GM21423 (cell line): ENCODE measurements around the gene SPEM3.

ENCODE experiments used
- ATAC-seq: cut with Tn5 transposase; IDR thresholded peaks from one replicate; pipeline ENCODE4 v1.9.1; 2021; ENCODE audit warnings: mild to moderate bottlenecking, moderate library complexity; ENCODE audit not compliant: unreplicated experiment

Gene SPEM3

DNA sequence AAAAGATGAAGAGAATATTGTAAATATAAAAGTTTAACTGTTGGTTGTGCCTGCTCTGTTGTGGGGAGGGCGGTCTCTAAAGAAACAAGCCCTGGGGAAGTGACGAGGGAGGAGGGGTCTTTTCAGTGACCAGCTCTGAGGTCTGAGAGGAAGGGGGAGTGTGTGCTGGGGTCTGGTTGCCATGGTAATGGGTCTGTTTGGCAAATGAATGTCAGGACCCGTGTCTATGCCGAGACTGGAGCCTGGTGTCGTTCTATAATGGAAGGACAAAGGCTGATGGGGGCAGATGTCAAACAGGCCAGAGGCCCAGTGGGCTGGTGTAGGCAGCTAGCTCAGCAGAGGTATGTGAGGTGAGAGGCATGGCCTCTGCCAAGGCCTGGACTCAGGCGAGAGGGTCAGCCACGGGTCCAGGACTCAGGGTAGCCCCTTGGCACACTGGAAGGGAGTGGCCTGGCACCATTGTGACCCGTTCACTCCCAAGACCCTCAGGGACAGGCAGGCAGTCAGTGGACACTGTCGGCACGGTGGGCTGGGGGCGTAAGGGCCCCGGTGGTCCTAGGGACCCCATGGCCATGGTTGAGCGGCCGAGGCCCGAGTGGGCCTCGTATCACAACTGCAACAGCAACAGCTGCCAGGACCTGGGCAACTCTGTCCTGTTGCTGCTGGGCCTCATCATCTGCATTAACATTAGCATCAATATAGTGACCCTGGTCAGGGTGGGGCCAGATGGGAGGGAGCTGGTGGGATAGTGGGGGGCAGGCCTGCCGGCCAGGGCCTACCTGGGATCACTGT, 8.6 kb upstream of the SPEM3 start, which contains the start of gene SPEM1:
TSS of gene SPEM1 (plus strand) at position 506 of the 792 bp plus-strand sequence. CDS start at position 567, 61 bp downstream.
- no peak for ATAC-seq

DNA sequence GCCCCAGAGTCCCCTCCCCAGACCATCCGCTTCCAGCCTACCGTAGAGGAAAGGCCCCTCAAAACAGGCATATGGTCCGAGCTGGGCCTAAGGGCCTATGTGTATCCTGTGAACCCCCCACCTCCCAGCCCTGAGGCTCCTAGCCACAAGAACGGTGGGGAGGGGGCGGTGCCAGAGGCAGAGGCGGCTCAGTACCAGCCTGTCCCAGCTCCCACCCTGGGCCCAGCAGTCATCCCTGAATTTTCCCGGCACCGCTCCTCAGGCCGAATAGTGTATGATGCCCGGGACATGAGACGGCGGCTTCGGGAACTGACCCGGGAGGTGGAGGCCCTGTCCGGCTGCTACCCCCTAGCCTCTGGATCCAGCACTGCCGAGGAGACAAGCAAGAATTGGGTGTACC, 7.5 kb upstream of the SPEM3 start:
- ATAC-seq = no peak

DNA sequence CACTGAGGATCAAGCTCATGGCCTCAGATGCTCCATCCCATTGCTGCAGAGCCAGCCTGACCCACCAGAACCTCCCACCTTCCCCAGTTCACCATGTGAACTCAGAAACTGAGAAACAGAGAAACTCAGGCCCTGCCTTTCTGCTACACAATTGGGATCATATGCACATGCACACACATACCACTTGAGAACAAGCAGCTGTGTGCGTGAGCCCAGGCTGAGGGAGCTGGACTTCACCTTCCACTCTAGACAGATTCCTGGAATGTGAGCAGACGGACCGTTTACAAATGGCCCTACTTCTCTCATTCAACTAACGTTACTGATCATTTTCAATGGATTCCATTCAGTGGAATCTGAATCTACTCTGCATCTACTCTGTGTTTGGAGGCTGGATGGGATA, 5.0 kb upstream of the SPEM3 start:
- no peak for ATAC-seq

GRCh38 chr17:7425316-7425715, 3.3 kb upstream of the SPEM3 start, which contains the start of gene SPEM2:
TSS of gene SPEM2 (plus strand) at chr17:7425616. CDS start at chr17:7425689, 73 bp downstream.
- no peak for ATAC-seq

DNA sequence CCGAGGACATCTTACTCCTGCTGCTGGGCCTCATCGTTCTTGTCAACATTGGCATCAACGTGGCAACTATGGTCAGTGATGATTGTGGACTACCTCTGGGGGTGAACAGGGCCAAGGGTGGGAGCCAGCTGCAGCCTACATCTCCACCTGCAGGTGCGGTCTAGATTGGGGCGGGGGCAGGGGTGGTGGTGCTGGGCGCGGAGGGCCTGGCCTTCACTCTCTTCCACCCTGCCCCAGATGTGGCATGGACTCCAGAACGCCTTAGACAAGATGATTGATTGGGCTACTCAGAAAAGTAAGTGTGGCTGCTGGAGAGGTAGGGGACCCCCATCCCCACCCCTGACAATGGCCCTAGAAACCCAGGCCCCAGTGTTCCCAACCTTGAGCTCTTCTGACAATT, 2.9 kb upstream of the SPEM3 start:
- ATAC-seq = no peak

DNA sequence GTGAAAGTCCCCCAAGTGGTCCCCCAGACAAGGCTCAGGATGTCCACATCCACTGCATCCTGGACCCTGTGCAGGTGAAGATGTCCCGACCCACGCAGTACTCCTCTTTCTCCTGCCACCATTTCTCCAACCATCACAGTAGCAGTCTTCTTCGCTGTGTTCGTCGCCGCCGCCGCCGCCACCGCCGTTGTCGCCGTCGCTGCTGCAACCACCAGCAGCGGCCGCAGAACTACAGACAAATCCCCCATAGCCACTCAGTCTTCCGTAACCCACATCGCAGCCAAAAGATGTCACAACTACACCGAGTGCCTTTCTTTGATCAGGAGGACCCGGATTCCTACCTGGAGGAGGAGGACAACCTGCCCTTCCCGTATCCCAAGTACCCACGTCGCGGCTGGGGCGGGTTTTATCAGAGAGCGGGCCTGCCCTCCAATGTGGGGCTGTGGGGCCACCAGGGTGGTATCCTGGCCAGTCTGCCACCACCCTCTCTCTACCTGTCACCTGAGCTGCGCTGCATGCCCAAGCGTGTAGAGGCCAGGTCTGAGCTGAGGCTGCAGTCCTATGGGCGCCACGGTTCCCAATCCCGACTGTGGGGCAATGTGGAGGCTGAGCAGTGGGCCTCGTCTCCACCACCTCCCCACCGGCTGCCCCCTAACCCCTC, 2.3 kb upstream of the SPEM3 start:
- ATAC-seq = no peak

DNA sequence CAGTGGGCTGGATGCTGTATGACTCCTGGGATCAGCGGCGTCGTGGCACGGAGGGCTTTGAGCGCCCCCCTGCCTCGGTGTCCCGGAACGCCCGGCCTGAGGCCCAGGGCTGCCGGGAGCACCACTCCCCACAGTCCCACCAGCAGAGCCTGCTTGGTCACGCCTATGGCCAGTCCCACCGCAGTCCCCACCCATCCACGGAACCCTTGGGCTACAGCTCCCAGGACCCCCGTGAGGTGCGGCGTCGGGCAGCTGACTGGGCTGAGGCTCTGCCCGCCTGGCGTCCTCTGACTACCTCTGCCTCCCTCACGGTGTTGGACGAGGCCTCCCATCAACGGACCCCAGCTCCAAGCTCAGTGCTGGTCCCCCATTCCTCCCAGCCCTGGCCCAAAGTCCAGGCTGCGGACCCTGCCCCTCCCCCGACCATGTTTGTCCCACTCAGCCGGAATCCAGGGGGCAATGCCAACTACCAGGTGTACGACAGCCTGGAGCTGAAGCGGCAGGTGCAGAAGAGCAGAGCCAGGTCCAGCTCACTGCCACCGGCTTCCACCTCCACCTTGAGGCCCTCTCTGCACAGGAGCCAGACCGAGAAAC, 1.7 kb upstream of the SPEM3 start:
- ATAC-seq = no peak

DNA sequence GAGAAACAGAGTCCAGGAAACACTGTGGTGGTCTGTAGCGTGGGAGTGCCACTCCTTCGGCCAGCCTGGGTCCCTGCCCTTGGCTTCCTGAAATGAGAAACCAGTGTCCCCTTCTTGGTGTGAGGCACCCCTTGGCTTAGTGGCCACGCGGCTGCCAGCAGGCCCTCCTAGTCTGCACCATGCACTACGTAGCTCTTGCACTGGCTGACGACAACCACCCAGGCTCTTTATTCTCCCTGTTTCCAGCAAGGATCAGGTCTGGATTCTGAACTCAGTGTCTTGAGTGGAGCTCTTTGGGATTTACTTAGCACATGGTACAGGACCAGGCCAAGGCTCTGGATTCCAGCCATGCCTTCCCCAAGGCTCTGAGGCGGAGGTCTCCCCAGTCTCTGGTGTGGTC, 1.1 kb upstream of the SPEM3 start:
- no peak for ATAC-seq

DNA sequence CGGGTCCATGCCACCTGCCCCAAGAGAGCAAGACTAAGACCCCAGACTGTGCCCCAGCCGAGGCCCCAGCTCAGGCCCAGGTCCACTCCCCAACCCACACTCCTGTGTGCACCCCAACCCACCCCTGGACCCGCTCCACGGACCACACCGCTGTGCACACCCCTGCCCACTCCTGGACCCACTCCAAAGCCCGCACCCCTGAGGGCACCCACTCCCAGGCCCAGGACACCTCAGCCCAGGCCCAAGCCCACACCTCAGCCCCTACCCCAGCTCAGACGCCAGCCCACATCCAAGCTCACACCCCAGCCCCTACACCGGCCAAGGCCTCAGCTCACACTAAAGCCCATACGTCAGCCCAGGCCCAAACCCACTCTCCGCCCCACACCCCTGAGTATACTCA, 1.1 kb downstream of the SPEM3 start:
- no peak for ATAC-seq

- no peak for ATAC-seq
Measured at GRCh38 chr17:7431231-7431630, 2.6 kb downstream of the SPEM3 start.

DNA sequence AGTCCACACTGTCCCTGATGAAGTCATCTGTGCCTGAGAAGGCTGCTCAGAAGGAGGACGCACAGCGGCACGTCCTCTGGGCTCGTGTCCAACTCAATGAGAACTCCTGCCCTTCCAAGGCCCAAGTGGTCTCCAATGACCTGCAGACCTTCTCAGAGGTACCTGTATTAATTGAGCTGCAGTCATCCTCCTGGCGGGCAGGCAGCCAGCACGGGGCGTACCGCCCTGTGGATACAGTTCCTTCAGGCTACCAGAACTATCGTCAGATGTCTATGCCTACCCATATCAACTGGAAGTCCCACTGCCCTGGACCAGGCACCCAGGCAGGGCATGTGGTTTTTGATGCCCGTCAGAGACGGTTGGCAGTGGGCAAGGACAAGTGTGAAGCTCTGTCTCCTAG, 3.6 kb downstream of the SPEM3 start:
- no peak for ATAC-seq

GRCh38 chr17:7435676-7436555, 7.3 kb downstream of the SPEM3 start:
- ATAC-seq = peak; percentile 19

- peak; percentile 44 for ATAC-seq
Measured at GRCh38 chr17:7436556-7437368, 8.1 kb downstream of the SPEM3 start.

DNA sequence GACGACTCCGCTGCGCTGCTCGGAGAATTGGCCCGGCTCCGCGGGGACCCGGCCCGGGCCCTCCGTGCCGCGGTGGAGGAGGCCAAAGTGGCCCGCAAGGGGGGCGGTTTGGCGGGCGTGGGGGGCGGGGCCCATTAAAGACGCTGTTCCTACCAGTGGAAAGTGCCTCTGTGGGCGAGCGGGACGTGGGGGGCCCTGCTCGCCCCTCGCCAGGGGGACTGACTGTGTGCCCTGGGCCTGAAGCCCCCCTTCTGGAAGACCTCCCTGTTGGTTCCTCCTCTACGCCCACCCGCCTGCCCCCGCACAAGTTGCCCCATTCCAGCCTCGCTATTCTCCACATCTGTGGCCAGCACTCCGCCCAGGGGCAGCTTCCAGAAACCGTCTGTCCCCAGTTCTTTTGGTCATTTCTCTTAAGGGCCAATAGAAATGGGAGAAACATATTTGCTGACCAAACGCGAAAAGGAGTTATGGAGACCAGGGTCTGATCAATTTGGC, 8.8 kb downstream of the SPEM3 start:
- ATAC-seq = no peak

GRCh38 chr17:7437950-7438614, 9.4 kb downstream of the SPEM3 start:
- ATAC-seq = no peak

DNA sequence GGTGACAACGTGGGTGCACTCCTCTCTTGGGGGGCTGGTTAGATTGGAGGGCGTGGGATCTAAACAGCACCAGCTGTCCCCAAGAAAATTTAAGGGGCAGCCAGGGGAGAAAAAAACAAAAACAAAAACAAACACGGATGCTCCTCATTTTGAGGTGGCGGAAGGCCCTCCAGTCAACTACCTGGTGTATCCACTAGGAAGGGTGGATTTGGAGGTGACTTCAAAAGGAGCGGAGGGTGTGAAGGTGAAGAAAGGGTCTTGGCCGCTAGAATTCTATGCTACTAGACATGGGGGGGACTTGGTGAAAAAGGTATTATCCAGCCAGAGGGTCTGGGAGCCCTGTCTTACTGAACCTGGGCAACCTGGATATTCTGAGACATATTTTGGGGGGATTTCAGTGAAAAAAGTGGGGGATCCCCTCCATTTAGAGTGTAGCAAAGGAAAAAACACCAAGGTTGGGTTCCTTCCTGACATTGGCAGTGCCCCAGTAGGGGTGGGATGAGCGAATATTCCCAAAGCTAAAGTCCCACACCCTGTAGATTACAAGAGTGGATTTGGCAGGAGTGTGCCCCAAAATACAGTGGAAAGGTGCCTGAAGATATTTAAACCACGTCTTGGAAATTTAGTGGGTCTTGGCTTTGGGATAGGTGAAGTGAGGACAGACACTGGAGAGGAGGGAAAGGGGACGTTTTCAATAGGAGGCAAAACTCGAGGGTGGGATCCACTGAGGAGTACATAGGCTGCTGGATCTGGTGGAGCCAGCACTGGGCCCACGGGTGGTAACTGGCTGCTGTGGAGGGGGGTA, 10.2 kb downstream of the SPEM3 start:
- ATAC-seq = no peak

DNA sequence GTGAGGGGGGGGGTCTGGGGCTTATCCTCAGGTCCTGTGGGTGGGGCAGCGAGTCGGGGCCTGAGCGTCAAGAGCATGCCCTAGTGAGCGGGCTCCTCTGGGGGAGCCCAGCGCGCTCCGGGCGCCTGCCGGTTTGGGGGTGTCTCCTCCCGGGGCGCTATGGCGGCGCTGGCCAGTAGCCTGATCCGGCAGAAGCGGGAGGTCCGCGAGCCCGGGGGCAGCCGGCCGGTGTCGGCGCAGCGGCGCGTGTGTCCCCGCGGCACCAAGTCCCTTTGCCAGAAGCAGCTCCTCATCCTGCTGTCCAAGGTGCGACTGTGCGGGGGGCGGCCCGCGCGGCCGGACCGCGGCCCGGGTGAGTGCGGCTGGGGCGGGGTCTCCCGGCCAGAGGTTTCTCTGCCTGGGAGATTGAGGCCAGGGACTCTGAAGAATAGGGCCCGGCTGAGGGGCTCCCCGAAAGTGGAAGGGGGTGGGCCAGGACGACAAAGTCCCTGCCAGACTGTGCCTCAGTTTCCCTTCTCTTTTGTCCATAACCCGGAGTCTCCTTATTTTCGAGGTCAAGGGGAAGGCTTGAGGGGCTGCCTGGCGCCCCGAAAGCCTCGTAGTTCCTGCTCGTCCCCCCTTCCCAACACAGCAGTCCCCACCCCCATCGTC, 10.9 kb downstream of the SPEM3 start, which contains the start of gene FGF11:
TSS of gene FGF11 (plus strand) at position 51 of the 651 bp plus-strand sequence. CDS start at position 160, 109 bp downstream.
- ATAC-seq = no peak
